Putamen (tissue), 1 donor: Measurements from ENCODE around the gene VEPH1.

ENCODE experiments used
- DNase-seq: peaks from one replicate; pipeline ENCODE4 v3.0.0-alpha.2; 2016; ENCODE audit warnings: low spot score

VEPH1 gene

GRCh38 chr3:157475921-157476414, 27.2 kb downstream of the VEPH1 start:
- DNase-seq = no peak

- no peak for DNase-seq
Observed at GRCh38 chr3:157472648-157473047, 30.6 kb downstream of the VEPH1 start.

GRCh38 chr3:157471064-157471463, 32.2 kb downstream of the VEPH1 start:
- no peak for DNase-seq

GRCh38 chr3:157469561-157470294, 33.5 kb downstream of the VEPH1 start:
- DNase-seq = no peak

- DNase-seq = no peak
Observed at GRCh38 chr3:157467200-157467599, 36.0 kb downstream of the VEPH1 start.

GRCh38 chr3:157465741-157466140, 37.5 kb downstream of the VEPH1 start:
- DNase-seq = no peak

GRCh38 chr3:157464321-157464720, 38.9 kb downstream of the VEPH1 start:
- DNase-seq = no peak

GRCh38 chr3:157463816-157464215, 39.4 kb downstream of the VEPH1 start:
- no peak for DNase-seq

GRCh38 chr3:157460253-157460652, 43.0 kb downstream of the VEPH1 start:
- DNase-seq = no peak

- DNase-seq = no peak
Observed at GRCh38 chr3:157459706-157460105, 43.5 kb downstream of the VEPH1 start.

- no peak for DNase-seq
Observed at GRCh38 chr3:157453824-157454223, 49.4 kb downstream of the VEPH1 start.

- DNase-seq = no peak
Observed at GRCh38 chr3:157452097-157452496, 51.1 kb downstream of the VEPH1 start.

- DNase-seq = no peak
Observed at GRCh38 chr3:157447026-157447694, 56.1 kb downstream of the VEPH1 start.

GRCh38 chr3:157445857-157446256, 57.4 kb downstream of the VEPH1 start:
- DNase-seq = no peak

- no peak for DNase-seq
Observed at GRCh38 chr3:157444797-157445184, 58.4 kb downstream of the VEPH1 start.

- no peak for DNase-seq
Observed at GRCh38 chr3:157443905-157444796, 59.1 kb downstream of the VEPH1 start.

- no peak for DNase-seq
Observed at GRCh38 chr3:157442729-157443128, 60.5 kb downstream of the VEPH1 start.

- DNase-seq = no peak
Observed at GRCh38 chr3:157441102-157441624, 62.1 kb downstream of the VEPH1 start.

- no peak for DNase-seq
Observed at GRCh38 chr3:157438194-157438730, 65.0 kb downstream of the VEPH1 start.

- DNase-seq = peak; percentile 3
Observed at GRCh38 chr3:157436583-157437291, 66.5 kb downstream of the VEPH1 start, which contains the start of gene PTX3. Gene PTX3, plus strand, starts transcription at chr3:157436850. Its CDS starts 84 bp downstream, at chr3:157436934.

- no peak for DNase-seq
Observed at GRCh38 chr3:157429708-157430107, 73.5 kb downstream of the VEPH1 start.
